ENCODE data around the gene RLN3.

DNA sequence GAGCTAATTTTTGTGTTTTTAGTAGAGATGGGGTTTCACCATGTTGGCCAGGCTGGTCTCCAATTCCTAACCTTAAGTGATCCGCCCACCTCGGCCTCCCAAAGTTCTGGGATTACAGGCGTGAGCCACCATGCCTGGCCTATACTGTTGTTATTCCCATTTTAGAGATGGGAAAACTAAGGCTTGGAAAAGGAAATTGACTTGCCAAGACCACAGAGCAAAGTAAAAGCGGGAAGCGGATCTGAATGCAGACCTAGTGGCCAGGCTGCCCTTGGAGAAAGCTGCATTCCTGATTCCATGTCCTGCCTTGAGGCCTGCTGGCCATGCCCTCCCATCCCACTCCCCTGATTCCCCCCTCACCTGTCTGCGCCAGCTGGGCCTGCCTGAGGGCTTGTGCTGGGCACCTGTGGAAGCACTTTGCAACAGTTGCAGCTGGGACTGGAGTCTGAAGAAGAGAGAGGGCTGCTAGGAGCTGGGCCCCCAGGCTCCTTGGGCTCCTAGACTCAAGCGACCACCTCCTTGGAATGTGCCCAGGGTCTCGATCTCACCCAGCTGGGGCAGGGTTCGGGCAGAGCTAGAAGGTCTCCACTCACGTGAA, 28.2 kb downstream of the RLN3 start:
- no peak for TF ChIP-seq POLR2A (IDR thresholded peaks at IDR 0.05; ENCODE audit: extremely low read depth, insufficient read length)
- TF ChIP-seq, protein P1, sequence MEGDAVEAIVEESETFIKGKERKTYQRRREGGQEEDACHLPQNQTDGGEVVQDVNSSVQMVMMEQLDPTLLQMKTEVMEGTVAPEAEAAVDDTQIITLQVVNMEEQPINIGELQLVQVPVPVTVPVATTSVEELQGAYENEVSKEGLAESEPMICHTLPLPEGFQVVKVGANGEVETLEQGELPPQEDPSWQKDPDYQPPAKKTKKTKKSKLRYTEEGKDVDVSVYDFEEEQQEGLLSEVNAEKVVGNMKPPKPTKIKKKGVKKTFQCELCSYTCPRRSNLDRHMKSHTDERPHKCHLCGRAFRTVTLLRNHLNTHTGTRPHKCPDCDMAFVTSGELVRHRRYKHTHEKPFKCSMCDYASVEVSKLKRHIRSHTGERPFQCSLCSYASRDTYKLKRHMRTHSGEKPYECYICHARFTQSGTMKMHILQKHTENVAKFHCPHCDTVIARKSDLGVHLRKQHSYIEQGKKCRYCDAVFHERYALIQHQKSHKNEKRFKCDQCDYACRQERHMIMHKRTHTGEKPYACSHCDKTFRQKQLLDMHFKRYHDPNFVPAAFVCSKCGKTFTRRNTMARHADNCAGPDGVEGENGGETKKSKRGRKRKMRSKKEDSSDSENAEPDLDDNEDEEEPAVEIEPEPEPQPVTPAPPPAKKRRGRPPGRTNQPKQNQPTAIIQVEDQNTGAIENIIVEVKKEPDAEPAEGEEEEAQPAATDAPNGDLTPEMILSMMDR (IDR thresholded peaks at IDR 0.05; ENCODE audit: low read depth, low read length) = no peak
- no peak for TF ChIP-seq MYC (IDR thresholded peaks at IDR 0.05; ENCODE audit: low read depth, low read length)
- TF ChIP-seq, protein P2, sequence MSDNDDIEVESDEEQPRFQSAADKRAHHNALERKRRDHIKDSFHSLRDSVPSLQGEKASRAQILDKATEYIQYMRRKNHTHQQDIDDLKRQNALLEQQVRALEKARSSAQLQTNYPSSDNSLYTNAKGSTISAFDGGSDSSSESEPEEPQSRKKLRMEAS (IDR thresholded peaks at IDR 0.05; ENCODE audit: low read depth, low read length) = no peak

All from NB4 (cell line).